GM18499 (cell line): Measurements from ENCODE around the gene FBXO34.
"Not testable (repeated sequence)": the region's sequence is repeated elsewhere in the genome, so short reads cannot be mapped to it uniquely, and the experiment has no call there.

Experiments used
- ATAC-seq: cut with Tn5 transposase; IDR thresholded peaks from one replicate; pipeline ENCODE4 v1.9.1; 2021; ENCODE audit warnings: moderate number of reproducible peaks; ENCODE audit not compliant: insufficient read depth, unreplicated experiment

FBXO34 gene

GRCh38 chr14:55340482-55340881, 69.3 kb downstream of the FBXO34 start:
- no peak for ATAC-seq

GRCh38 chr14:55341781-55342180, 70.6 kb downstream of the FBXO34 start:
- ATAC-seq: no peak

DNA sequence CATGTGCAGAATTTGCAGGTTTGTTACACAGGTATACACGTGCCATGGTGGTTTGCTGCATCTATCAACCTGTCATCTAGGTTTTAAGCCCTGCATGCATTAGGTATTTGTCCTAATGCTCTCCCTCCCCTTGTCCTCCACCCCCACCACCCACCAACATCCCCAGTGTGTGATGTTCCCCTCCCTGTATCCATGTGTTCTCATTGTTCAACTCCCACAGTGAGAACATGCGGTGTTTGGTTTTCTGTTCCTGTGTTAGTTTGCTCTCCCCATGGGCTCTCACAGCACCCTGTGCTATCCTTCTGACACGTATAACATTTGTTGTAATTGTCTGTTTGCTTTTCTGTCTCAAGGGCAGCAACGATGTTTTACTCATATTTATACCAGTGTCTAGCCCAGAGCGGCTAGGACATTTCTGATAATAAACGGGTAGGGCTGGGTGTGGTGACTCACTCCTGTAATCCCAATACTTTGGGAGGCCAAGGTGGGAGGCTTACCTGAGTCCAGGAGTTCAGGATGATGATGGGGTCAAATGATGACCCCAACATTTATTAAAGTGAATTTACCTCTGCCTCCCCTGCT, 73.5 kb downstream of the FBXO34 start:
- not testable (repeated sequence) for ATAC-seq

GRCh38 chr14:55347040-55347439, 75.8 kb downstream of the FBXO34 start:
- ATAC-seq: no peak

DNA sequence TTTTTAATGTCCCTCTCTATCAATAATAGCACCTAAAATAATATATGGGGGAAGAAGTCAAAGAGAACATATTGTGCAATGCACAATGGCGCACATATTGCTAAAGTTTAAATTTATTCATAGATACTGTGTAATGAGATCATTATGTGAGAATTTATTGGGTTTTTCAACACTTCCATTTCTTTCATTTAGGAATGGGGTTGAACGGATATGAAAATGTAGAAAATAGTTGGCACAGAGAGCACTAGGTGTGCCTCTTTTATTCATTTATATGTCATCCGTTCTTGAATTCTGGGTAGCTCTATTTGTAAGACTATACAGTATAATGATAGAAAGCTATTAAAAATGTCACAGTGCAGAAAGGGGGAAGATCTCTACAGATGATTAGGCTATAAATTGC, 76.5 kb downstream of the FBXO34 start:
- no peak for ATAC-seq

- no peak for ATAC-seq
Measured at GRCh38 chr14:55348766-55349453, 77.7 kb downstream of the FBXO34 start.

DNA sequence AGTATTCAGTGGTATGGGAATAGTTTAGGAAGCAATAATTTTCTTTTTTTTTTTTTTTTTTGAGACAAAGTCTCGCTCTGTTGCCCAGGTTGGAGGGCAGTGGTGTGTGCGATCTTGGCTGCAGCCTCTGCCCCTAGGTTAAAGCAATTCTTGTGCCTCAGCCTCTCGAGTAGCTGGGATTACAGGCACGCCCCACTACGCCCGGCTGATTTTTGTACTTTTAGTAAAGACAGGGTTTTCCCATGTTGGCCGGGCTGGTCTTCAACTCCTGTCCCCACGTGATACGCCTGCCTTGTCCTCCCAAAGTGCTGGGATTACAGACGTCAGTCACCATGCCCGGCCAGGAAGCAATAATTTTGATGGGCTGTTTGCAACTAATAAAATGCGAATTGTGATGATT, 78.3 kb downstream of the FBXO34 start:
- ATAC-seq: no peak

DNA sequence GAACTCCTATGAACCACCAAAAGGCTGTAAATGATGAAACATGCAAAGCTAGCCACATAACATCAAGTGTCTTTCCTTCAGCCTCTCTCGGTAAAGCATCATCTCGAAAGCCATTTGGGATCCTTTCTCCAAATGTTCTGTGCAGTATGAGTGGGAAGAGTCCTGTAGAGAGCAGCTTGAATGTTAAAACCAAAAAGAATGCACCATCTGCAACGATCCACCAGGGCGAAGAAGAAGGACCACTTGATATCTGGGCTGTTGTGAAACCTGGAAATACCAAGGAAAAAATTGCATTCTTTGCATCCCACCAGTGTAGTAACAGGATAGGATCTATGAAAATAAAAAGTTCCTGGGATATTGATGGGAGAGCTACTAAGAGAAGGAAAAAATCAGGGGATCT, 79.2 kb downstream of the FBXO34 start:
- no peak for ATAC-seq

GRCh38 chr14:55351111-55351510, 79.9 kb downstream of the FBXO34 start:
- ATAC-seq: no peak

GRCh38 chr14:55352201-55352600, 81.0 kb downstream of the FBXO34 start:
- no peak for ATAC-seq

GRCh38 chr14:55353686-55354467, 82.7 kb downstream of the FBXO34 start:
- ATAC-seq: no peak

- ATAC-seq: no peak
Measured at GRCh38 chr14:55354500-55354899, 83.3 kb downstream of the FBXO34 start.

DNA sequence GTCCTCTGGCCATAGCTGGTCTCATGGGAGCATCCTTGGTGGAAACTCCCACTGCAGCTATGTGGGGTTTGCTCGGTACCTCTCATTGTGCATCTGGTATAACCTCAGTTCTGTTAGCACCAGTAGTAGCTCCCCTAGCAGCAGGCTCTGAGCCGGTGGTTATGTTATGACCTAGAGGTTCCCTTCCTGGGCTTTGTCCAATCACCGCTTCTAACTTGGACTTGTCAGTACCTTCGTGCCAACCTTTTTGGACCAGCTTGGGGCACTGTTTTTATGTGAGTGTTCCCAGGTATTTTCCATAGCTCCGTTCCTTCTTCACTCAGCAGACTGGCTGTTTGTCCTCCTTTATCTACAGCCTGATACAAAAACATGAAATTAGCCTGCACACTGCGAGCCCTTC, 84.7 kb downstream of the FBXO34 start:
- no peak for ATAC-seq

DNA sequence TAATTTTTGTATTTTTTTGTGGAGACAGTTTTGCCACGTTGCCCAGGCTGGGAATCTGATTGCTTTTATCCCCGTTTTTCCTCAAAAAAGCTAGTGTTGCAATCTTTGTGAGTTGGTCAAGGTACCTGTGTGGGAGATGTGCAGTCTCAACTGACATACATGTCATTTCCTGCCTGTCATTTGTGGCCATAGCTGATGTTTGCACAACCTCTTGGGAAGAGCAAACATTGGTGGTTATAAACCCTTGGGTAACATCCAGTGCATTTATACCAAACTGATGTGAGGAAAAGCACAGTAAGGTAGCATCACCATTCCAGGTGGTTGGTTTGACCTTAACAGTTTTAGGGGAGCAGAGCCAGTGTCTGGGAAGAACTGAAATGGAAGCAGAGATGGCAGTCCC, 85.7 kb downstream of the FBXO34 start:
- no peak for ATAC-seq

- ATAC-seq: no peak
Measured at GRCh38 chr14:55359307-55359706, 88.1 kb downstream of the FBXO34 start.

GRCh38 chr14:55361190-55361589, 90.0 kb downstream of the FBXO34 start:
- ATAC-seq: no peak

GRCh38 chr14:55366271-55366670, 95.0 kb downstream of the FBXO34 start:
- ATAC-seq: no peak

DNA sequence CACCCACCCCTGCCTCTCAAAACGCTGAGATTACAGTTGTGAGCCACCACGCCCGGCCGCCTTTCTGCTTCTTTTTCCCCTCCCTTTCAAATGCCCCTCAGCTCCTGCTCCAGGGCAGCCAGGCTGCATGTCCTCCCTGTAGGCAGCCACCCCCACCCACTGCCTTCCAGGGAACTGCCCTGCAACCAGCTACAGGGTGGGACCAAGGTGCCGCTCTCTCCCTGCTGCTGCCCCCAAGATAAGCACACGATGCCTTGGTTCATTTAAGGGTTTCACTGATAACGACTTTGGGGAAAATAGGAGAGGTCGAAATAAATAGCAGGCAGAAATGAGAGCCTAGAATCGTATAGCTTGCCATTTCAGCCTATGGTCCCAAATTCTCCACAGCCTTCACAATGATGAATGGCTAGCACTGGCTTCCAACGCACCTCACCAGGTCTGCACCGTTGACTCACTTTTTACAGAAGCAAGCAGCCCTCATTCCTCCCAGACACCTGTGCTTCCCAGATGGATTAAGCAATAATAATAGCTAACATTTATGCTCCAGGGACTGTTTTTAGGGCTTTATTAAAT, 99.7 kb downstream of the FBXO34 start:
- ATAC-seq: no peak

- no peak for ATAC-seq
Measured at GRCh38 chr14:55372423-55372822, 101.2 kb downstream of the FBXO34 start.

DNA sequence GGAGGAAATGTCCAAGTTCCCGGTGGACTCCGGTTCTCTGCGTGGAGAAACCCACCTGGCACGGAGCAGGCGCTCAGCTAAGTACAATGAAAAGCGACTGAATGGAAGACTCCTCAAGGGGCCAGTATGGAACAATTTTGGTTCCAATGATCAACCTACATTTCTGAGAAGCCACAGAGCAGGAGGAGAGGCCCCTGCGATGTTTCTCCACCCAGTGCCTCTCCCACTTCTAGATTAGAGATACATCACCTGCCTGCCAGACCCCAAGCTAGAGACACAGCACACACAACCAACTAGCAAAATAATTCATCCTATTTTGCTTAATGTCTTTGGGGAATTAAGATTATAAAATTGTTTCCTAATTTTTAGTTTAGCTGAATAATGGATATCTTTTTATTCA, 101.6 kb downstream of the FBXO34 start:
- ATAC-seq: no peak
